Measurements from ENCODE around the gene CMYA5.

The CMYA5 gene

GRCh38 chr5:79712741-79713140 lies 23.1 kb downstream of the CMYA5 start:
- in situ Hi-C loops (cut with MboI; ENCODE audit: low sequenced_read_pairs, unreplicated experiment): no loop called here
- TF ChIP-seq, protein P1, sequence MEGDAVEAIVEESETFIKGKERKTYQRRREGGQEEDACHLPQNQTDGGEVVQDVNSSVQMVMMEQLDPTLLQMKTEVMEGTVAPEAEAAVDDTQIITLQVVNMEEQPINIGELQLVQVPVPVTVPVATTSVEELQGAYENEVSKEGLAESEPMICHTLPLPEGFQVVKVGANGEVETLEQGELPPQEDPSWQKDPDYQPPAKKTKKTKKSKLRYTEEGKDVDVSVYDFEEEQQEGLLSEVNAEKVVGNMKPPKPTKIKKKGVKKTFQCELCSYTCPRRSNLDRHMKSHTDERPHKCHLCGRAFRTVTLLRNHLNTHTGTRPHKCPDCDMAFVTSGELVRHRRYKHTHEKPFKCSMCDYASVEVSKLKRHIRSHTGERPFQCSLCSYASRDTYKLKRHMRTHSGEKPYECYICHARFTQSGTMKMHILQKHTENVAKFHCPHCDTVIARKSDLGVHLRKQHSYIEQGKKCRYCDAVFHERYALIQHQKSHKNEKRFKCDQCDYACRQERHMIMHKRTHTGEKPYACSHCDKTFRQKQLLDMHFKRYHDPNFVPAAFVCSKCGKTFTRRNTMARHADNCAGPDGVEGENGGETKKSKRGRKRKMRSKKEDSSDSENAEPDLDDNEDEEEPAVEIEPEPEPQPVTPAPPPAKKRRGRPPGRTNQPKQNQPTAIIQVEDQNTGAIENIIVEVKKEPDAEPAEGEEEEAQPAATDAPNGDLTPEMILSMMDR (IDR thresholded peaks at IDR 0.05; ENCODE audit: borderline replicate concordance, control extremely low read depth, extremely low read depth, insufficient read depth, missing control alignments): no peak
- DNase-seq (ENCODE audit: low spot score): no peak

- in situ Hi-C loops (cut with MboI; ENCODE audit: low sequenced_read_pairs, unreplicated experiment): no loop called here
- DNase-seq (ENCODE audit: low spot score): no peak
- TF ChIP-seq, protein P1 (IDR thresholded peaks at IDR 0.05; ENCODE audit: borderline replicate concordance, control extremely low read depth, extremely low read depth, insufficient read depth, missing control alignments): no peak
Observed at GRCh38 chr5:79713727-79714126, 24.1 kb downstream of the CMYA5 start.

DNA sequence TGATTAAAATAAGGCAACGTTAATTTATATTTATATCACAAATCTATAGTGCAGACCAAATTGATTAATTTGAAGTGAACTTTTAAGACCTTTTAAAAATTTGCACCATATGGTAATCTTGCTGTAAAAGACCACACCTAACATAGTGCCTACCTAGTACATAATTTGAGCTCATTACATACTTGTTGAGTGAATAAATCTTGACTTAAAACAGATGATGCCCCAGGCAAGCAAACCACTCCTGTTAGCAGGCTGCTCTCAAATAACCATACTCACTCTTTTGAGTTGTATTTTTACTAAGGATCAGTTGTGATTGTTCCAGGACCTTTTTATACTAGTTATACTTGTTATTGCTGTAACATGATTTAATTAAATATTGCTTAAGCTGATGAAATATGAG lies 27.2 kb downstream of the CMYA5 start:
- TF ChIP-seq, protein P1 (IDR thresholded peaks at IDR 0.05; ENCODE audit: borderline replicate concordance, control extremely low read depth, extremely low read depth, insufficient read depth, missing control alignments): no peak
- in situ Hi-C loops (cut with MboI; ENCODE audit: low sequenced_read_pairs, unreplicated experiment): no loop called here
- no peak for DNase-seq (ENCODE audit: low spot score)

DNA sequence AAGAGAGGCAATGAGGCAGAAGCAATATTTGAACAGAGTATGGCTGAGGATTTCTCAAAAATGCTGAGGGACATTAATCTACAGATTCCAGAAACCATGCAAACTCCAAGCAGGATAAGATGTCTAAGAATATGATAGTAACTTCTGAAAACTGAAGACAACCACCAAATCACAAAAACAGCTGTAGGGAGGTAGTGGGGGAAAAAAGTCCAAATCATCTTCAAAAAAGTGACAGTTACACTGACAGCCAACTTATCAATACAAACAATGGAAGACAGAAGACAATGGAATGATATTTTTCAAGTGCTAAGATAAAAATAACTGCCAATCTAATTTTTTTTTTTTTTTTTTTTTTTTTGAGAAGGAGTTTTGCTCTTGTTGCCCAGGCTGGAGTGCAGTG lies 30.5 kb downstream of the CMYA5 start:
- TF ChIP-seq, protein P1 (IDR thresholded peaks at IDR 0.05; ENCODE audit: borderline replicate concordance, control extremely low read depth, extremely low read depth, insufficient read depth, missing control alignments): no peak
- no peak for DNase-seq (ENCODE audit: low spot score)
- in situ Hi-C loops (cut with MboI; ENCODE audit: low sequenced_read_pairs, unreplicated experiment): no loop called here

GRCh38 chr5:79727451-79728355 lies 38.1 kb downstream of the CMYA5 start:
- TF ChIP-seq, protein P1 (IDR thresholded peaks at IDR 0.05; ENCODE audit: borderline replicate concordance, control extremely low read depth, extremely low read depth, insufficient read depth, missing control alignments): no peak
- in situ Hi-C loops (cut with MboI; ENCODE audit: low sequenced_read_pairs, unreplicated experiment): no loop called here
- DNase-seq (ENCODE audit: low spot score): no peak

- TF ChIP-seq, protein P1 (IDR thresholded peaks at IDR 0.05; ENCODE audit: borderline replicate concordance, control extremely low read depth, extremely low read depth, insufficient read depth, missing control alignments): no peak
- in situ Hi-C loops (cut with MboI; ENCODE audit: low sequenced_read_pairs, unreplicated experiment): no loop called here
- DNase-seq (ENCODE audit: low spot score): no peak
Observed at GRCh38 chr5:79728396-79728795, 38.8 kb downstream of the CMYA5 start.
